Measurements from ENCODE around the gene GPR156.

Gene GPR156

DNA sequence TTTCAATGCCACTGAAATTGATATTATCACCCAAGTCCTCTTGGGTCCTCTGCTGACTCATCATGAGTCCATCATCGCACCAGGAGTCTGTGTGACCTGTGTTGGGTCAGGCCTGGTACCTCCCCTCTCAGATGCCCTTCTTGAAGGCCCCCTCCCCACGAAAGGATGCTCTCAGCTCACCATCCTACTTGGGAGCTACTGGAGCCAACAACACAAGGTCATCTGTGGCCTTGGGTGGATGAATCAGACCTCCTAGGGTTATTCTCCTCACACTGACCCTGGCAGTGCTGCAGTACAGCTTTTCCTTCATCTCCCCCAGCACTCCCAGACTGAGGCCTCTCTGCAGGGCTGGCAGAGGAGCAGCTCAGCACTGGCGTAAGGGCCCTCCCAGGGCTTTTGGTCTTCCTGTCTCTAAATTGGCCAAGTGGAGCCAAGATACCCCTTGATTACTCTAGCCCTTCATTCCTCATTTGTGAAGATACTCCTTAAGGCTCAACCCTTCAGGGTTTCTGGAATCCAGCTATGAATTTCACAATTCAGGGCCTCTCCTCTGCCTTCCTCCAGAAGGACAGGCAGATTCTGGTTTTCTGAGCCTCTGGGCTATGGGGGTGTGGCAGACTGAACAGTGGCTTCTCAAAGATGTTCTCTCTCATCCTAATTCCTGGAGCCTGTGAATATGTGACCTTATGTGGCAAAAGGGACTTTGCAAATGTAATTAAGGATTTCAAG is 110.0 kb downstream of the GPR156 start:
- TF ChIP-seq CTCF (IDR thresholded peaks at IDR 0.05; ENCODE audit: low read length, missing control alignments) = no peak
- no peak for DNase-seq (ENCODE audit: low read depth)
- no peak overlapping the region for H3K4me3 ChIP-seq (replicated peaks; ENCODE audit: low read depth, low read length)

GRCh38 chr3:120173056-120173675 is 111.9 kb downstream of the GPR156 start:
- no peak for TF ChIP-seq CTCF (IDR thresholded peaks at IDR 0.05; ENCODE audit: low read length, missing control alignments)
- DNase-seq (ENCODE audit: low read depth) = no peak
- no peak overlapping the region for H3K4me3 ChIP-seq (replicated peaks; ENCODE audit: low read depth, low read length)

GRCh38 chr3:120172070-120172469 is 113.0 kb downstream of the GPR156 start:
- DNase-seq (ENCODE audit: low read depth) = peak; percentile 73
- no peak overlapping the region for H3K4me3 ChIP-seq (replicated peaks; ENCODE audit: low read depth, low read length)
- no peak for TF ChIP-seq CTCF (IDR thresholded peaks at IDR 0.05; ENCODE audit: low read length, missing control alignments)

GRCh38 chr3:120171134-120171873 is 113.7 kb downstream of the GPR156 start:
- no peak for DNase-seq (ENCODE audit: low read depth)
- TF ChIP-seq CTCF (IDR thresholded peaks at IDR 0.05; ENCODE audit: low read length, missing control alignments) = no peak
- H3K4me3 ChIP-seq (replicated peaks; ENCODE audit: low read depth, low read length) = no peak overlapping the region

- H3K4me3 ChIP-seq (replicated peaks; ENCODE audit: low read depth, low read length) = no peak overlapping the region
- DNase-seq (ENCODE audit: low read depth) = peak; percentile 27
- TF ChIP-seq CTCF (IDR thresholded peaks at IDR 0.05; ENCODE audit: low read length, missing control alignments) = no peak
Observed at GRCh38 chr3:120170223-120170622, 114.8 kb downstream of the GPR156 start.

GRCh38 chr3:120169407-120169806 is 115.6 kb downstream of the GPR156 start:
- DNase-seq (ENCODE audit: low read depth) = no peak
- TF ChIP-seq CTCF (IDR thresholded peaks at IDR 0.05; ENCODE audit: low read length, missing control alignments) = no peak
- H3K4me3 ChIP-seq (replicated peaks; ENCODE audit: low read depth, low read length) = no peak overlapping the region

All from fibroblast of pulmonary artery (primary cell).